ENCODE measurements around the gene SLC1A5.
A peak's percentile ranks its signal among the peaks of the same experiment; 100 is the strongest.
"Not testable (repeated sequence)": the region's sequence is repeated elsewhere in the genome, so short reads cannot be mapped to it uniquely, and the experiment has no call there.

The SLC1A5 gene

GRCh38 chr19:46788262-46788967 is at the start of gene SLC1A5:
Gene SLC1A5, minus strand, starts transcription at chr19:46788594. Its CDS starts 629 bp downstream, at chr19:46787965.
- DNase-seq, result peak; percentile 78

- DNase-seq, result no peak
These were observed 49.8 kb upstream of the SLC1A5 start for GRCh38 chr19:46838160-46838559.

GRCh38 chr19:46834984-46835383 is 46.6 kb upstream of the SLC1A5 start:
- DNase-seq, result no peak

- DNase-seq, result no peak
These were observed 45.7 kb upstream of the SLC1A5 start for GRCh38 chr19:46834121-46834520.

GRCh38 chr19:46830864-46831263 is 42.5 kb upstream of the SLC1A5 start:
- no peak for DNase-seq

GRCh38 chr19:46828484-46828883 is 40.1 kb upstream of the SLC1A5 start:
- no peak for DNase-seq

- DNase-seq, result no peak
These were observed 37.3 kb upstream of the SLC1A5 start for GRCh38 chr19:46825731-46826055.

DNA sequence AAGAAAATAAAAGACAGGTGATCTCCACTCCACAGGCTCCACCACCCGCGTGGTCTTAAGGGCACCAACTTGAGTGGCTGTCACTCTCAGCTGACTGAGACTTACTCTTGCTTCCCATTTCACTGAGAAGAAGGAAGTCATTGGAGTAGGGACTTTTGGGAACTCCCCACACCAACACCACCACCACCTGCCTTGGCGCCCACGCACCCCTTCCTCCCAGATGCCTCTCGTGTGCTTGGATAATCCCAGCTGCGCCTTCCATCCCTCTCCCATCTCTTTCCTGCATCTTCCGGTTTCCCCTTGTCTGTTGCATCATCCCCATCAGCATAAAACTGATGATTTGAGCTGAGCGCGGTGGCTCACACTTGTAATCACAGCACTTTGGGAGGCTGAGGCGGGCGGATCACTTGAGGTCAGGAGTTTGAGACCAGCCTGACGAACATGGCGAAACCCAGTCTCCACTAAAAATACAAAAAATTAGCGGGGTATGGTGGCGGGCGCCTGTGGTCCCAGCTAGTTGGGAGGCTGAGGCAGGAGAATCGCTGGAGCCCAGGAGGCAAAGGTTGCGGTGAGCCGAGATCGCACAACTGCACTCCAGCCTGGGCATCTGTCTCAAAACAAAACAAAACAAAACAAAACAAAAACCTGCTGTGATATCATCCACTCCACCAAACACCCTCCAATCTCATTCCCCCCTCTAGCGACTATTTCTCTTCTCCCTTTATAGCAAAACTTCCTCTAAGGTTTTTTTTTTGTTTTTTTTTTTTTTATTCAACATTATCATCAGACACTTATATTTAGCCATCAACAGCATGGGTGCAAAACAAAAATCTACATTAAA is 36.7 kb upstream of the SLC1A5 start:
- no peak for DNase-seq

GRCh38 chr19:46823049-46823448 is 34.7 kb upstream of the SLC1A5 start:
- DNase-seq, result no peak

DNA sequence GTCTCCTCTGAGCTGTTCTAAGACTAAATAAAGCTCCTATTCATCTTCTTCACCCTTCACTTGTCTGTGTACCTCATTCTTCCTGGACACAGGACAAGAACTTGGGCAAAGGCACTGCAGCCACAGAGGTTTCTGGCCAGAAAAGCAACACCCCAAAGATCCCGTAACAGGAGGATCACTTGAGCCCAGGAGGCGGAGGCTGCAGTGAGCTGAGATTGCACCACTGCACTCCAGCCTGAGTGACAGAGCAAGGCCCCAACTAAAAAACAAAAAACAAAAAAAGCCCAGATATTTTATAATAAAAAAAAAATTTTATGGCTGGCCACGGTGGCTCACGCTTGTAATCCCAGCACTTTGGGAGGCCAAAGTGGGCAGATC is 34.0 kb upstream of the SLC1A5 start:
- DNase-seq, result not testable (repeated sequence)

GRCh38 chr19:46821512-46822409 is 33.4 kb upstream of the SLC1A5 start:
- DNase-seq, result no peak

DNA sequence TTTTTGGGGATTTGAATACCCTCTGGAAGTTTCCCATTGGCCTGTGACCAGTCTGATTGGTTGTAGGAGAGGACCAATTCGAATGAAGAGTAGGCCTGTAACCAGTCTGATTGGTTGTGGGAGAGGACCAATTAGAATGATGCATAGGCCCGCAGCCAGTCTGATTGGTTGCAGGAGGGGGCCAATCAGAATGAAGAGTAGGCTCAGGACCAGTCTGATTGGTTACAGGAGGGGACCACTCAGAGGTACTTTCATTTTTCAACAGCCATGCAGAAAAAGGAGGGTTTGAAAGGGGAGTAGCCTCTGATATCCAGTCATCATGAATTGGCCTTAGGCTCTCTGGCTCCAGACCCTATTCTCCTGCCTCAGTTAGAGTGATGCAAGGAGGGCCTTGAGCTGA is 30.4 kb upstream of the SLC1A5 start:
- DNase-seq, result no peak

- DNase-seq, result no peak
These were observed 27.6 kb upstream of the SLC1A5 start for GRCh38 chr19:46815833-46816627.

DNA sequence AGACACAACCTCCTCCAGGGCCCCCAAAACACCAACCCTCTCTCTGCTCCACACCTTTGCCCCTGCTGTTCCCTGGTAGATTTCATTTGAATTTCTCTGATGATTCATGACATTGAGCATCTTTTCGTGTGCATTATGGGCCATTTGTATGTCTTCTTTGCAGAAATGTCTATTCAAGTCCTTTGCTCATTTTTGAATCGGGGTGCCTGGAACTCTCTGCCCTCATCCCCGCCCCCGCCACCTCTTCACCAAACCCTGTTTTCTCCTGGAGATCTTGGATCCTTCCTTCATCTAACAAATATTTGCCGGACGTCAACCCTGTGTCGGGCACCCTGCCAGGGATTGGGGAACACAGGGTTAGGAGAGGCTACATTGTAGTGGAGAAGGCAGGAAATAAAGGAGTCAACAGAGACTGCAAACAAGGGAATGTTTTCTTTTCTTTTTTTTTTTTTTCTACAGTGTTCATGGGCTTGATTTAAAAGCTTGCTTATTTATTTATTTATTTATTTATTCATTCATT is 25.5 kb upstream of the SLC1A5 start:
- DNase-seq, result no peak

- no peak for DNase-seq
These were observed 24.8 kb upstream of the SLC1A5 start for GRCh38 chr19:46812977-46813838.

DNA sequence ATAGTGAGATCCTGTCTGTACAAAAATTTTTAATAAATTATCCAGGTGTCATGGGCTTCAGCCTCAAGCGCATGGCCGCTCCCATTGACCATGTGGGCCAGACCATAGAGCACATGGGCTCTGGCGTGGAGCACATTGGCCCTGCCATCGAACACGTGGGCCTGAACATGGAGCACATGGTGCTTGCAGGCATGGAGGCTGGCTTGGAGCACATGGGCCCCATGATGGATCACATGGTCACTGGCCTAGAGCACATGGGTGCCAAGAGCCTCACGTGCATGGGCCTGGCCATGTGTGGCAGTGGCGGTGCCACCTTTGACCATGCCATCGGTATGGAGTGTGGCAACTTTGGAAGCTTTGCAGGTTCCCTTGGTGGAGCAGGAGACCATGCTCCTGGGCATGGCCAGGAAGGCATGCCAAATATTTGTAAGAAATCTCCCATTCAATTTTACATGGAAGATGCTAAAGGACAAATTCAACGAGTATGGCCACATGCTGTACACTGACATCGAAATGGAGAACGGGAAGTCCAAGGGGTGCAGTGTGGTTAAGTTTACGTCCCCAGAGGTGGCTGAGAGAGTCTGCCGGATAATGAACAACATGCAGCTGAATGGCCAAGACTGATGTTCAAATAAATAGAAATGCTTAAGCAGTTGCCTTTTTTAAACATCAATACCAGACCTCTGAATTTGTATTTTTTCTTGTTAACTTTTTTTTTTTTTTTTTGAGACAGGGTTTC is 21.3 kb upstream of the SLC1A5 start:
- no peak for DNase-seq

DNA sequence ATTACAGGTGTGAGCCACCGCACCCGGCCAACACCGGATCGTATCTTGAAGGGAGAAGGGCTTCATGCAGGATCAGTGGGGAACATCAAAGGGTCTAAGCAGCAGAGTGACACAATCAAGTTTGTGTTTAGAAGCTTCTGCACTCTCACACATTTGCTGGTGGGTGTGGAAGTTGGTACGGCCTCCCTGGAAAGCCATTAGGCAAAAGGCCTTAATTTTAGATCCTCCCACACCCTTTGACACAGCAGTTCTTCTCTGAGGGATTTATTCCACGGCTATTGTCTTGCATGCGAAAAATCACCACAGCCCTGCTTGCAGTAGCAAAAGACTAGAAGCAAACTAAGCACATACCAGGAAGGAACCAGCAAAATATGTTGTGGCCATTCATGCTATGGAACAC is 18.3 kb upstream of the SLC1A5 start:
- DNase-seq, result no peak

GRCh38 chr19:46804432-46804831 is 16.0 kb upstream of the SLC1A5 start:
- DNase-seq, result not testable (repeated sequence)

- no peak for DNase-seq
These were observed 15.2 kb upstream of the SLC1A5 start for GRCh38 chr19:46803555-46803954.

- no peak for DNase-seq
These were observed 13.8 kb upstream of the SLC1A5 start for GRCh38 chr19:46802152-46802551.

DNA sequence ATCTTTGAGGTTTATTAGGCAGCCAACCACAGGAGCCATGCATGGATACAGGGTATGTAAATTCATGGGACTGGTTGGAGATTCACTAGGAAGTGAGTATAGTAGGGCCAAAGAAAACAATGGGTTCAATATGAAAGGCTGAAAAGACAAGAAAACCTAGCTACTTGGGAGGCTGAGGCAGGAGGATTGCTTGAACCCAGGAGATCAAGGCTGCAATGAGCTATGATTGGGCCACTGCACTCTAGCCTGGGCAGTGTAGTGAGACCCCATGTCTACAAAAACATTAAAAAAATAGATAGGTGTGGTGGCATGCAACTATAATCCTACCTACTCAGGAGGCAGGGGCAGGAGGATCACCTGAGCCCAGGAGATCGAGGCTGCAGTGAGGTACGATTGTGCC is 10.3 kb upstream of the SLC1A5 start:
- no peak for DNase-seq
